OCI-LY7 (cell line): ENCODE data around the gene CASK. TPM values are rescaled to one million over a fixed set of nuclear protein-coding genes. Genes with fewer than 3 reads are reported as not detected.

Experiments used
- BruUV-seq: library from RNA; stranded (reverse); fragments of 400-500 nt; replicated peaks from 2 replicates; lab custom pipeline; 2021; lab: Mats Ljungman, UMichigan
- CTCF ChIA-PET: fragments of 300-600 bp; sonication (Branson Sonifier 250); formaldehyde crosslinking; loops from one replicate; lab custom pipeline; 2022; ENCODE audit warnings: antibody characterized with exemption; ENCODE audit not compliant: unreplicated experiment; lab: Charles Lee
- POLR2A ChIA-PET: fragments of 300-600 bp; sonication (Branson Sonifier 250); formaldehyde crosslinking; loops from one replicate; lab custom pipeline; 2022; ENCODE audit warnings: antibody characterized with exemption; lab: Charles Lee
- DNase-seq: peaks from one replicate; pipeline ENCODE4 v3.0.0-alpha.2; 2015; ENCODE audit warnings: low spot score
- H2AFZ ChIP-seq: fragments of 200-600 bp; sonication (generic), shearing (Covaris generic); 2 replicates; pipeline ENCODE4 v1.6.1; 2014; ENCODE audit warnings: mild to moderate bottlenecking, antibody characterized with exemption, low read length, moderate library complexity
- H3K27ac ChIP-seq: fragments of 200-600 bp; sonication (generic); 2 replicates; pipeline ENCODE4 v1.5.1; 2014; ENCODE audit warnings: mixed run types, low read depth, mild to moderate bottlenecking, moderate library complexity, low read length, inconsistent platforms; ENCODE audit not compliant: poor library complexity, severe bottlenecking
- H3K36me3 ChIP-seq: fragments of 200-600 bp; sonication (generic); 2 replicates; pipeline ENCODE4 v1.6.1; 2014; ENCODE audit warnings: mild to moderate bottlenecking, antibody characterized with exemption, low read length, moderate library complexity, mixed read lengths; ENCODE audit not compliant: insufficient read depth
- H3K4me1 ChIP-seq: fragments of 200-600 bp; sonication (generic); 2 replicates; pipeline ENCODE4 v1.5.1; 2014; ENCODE audit warnings: mild to moderate bottlenecking, low read length; ENCODE audit not compliant: insufficient read depth, poor library complexity, severe bottlenecking
- H3K4me2 ChIP-seq: fragments of 200-600 bp; sonication (generic); 2 replicates; pipeline ENCODE4 v1.6.1; 2014; ENCODE audit warnings: mild to moderate bottlenecking, low read length
- H3K4me3 ChIP-seq: fragments of 200-600 bp; sonication (generic); 2 replicates; pipeline ENCODE4 v1.5.1; 2014; ENCODE audit warnings: mild to moderate bottlenecking, low read depth, low read length; ENCODE audit not compliant: poor library complexity, severe bottlenecking
- H3K79me2 ChIP-seq: fragments of 200-600 bp; sonication (generic); 2 replicates; pipeline ENCODE4 v1.6.1; 2016; ENCODE audit warnings: low read depth, mild to moderate bottlenecking, low read length, moderate library complexity, mixed read lengths; ENCODE audit not compliant: insufficient read depth
- H3K9me2 ChIP-seq: fragments of 200-600 bp; sonication (generic); 2 replicates; pipeline ENCODE4 v1.6.1; 2016; ENCODE audit warnings: mild to moderate bottlenecking, low read length, mixed read lengths; ENCODE audit not compliant: insufficient read depth
- H3K9me3 ChIP-seq: fragments of 200-600 bp; sonication (generic); 2 replicates; pipeline ENCODE4 v1.6.1; 2014; ENCODE audit warnings: mild to moderate bottlenecking, mixed run types, low read length, mixed read lengths
- H4K20me1 ChIP-seq: fragments of 200-600 bp; sonication (generic); 2 replicates; pipeline ENCODE4 v1.6.1; 2014; ENCODE audit warnings: mild to moderate bottlenecking, antibody characterized with exemption, low read length, moderate library complexity, mixed read lengths; ENCODE audit not compliant: insufficient read depth
- CTCF ChIP-seq: fragments of 200-600 bp; sonication (generic); conservative IDR thresholded peaks from 2 replicates; pipeline ENCODE4 v1.5.1; 2014; ENCODE audit warnings: mild to moderate bottlenecking, antibody characterized with exemption, low read length, moderate library complexity, mixed read lengths
- EZH2phosphoT487 ChIP-seq: fragments of 200-600 bp; sonication (generic); IDR thresholded peaks from 2 replicates; pipeline ENCODE4 v1.6.1; 2018; ENCODE audit warnings: low read depth, borderline replicate concordance, mild to moderate bottlenecking, mixed run types, antibody characterized with exemption, low read length, moderate library complexity, mixed read lengths
- intact Hi-C: fragments of 100-400 bp; cut with micrococcal nuclease; formaldehyde crosslinking; loops from one replicate; pipeline ENCODE4 v1.10.0; 2022; ENCODE audit not compliant: unreplicated experiment
- total RNA-seq, 2 experiments: library from RNA; depleted of rRNA in 1 of 2; stranded (reverse); fragments of >200 nt in 1 of 2; shearing (Covaris generic) in 1 of 2; gene quantifications; 2 replicates each; pipeline ENCODE4 v1.2.3, GENCODE V29; 2014 to 2022

The CASK gene
- total RNA-seq, 2 experiments from 2014 or later, result 18.6 to 29.4 TPM

- TF ChIP-seq CTCF, result no peak
- TF ChIP-seq EZH2phosphoT487, result no peak
- Histone ChIP-seq H3K79me2 (peaks cover 1% of the 10 kb centered on the region; the same call in 1 of the 2 replicates), H3K4me2 (no peak overlapping the region), H3K4me3 (no peak overlapping the region), H4K20me1 (no peaks in the 10 kb centered on the region), H3K9me2 (no peaks in the 10 kb centered on the region), H3K9me3 (peaks cover 13% of the 10 kb centered on the region; the same call in 1 of the 2 replicates), H3K36me3 (peaks cover 8% of the 10 kb centered on the region; the same call in 1 of the 2 replicates), H3K27ac (no peak overlapping the region), H2AFZ (no peak overlapping the region), H3K4me1 (no peaks in the 10 kb centered on the region)
- intact Hi-C loops, result no loop called here
- POLR2A ChIA-PET, result interaction anchor here (0.7 kb wide), 2 partner anchors 39 to 399 kb away, joined by 3 to 5 read pairs; no protein-coding TSS in a partner anchor
- BruUV-seq, result no TSS peak
- CTCF ChIA-PET, result no interaction called here
- DNase-seq, result peak; percentile 12
Measured at GRCh38 chrX:41900321-41900720, 23.0 kb downstream of the CASK start.

DNA sequence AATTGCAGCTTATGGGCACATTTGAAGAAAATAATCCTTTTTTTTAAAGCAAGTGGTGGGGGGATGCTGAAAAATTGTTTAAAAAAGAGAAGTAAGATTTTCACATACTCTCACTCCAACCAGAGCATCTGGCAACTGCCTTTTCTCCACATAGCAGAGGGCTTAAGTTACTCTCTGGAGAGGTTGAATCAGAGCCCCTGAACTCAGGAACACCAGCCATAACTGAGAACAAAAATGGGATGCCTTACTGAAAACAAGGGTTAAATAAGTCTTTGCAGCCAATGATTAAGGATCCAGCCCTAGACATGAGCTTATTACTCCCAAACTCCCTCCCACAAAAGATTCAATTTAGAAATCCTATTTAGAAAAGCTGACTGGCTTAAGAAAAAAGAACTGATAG, 27.5 kb downstream of the CASK start:
- Histone ChIP-seq H4K20me1 (no peaks in the 10 kb centered on the region), H3K27ac (no peak overlapping the region), H3K36me3 (peaks cover 8% of the 10 kb centered on the region; the same call in 1 of the 2 replicates), H2AFZ (no peak overlapping the region), H3K4me1 (no peaks in the 10 kb centered on the region), H3K9me2 (no peaks in the 10 kb centered on the region), H3K79me2 (no peaks in the 10 kb centered on the region), H3K4me3 (no peak overlapping the region), H3K4me2 (no peak overlapping the region), H3K9me3 (peaks cover 13% of the 10 kb centered on the region; the same call in 1 of the 2 replicates)
- DNase-seq, result peak; percentile 4
- POLR2A ChIA-PET, result no interaction called here
- TF ChIP-seq CTCF (no peak), EZH2phosphoT487 (no peak)
- BruUV-seq, result no TSS peak
- intact Hi-C loops, result no loop called here
- CTCF ChIA-PET, result no interaction called here

DNA sequence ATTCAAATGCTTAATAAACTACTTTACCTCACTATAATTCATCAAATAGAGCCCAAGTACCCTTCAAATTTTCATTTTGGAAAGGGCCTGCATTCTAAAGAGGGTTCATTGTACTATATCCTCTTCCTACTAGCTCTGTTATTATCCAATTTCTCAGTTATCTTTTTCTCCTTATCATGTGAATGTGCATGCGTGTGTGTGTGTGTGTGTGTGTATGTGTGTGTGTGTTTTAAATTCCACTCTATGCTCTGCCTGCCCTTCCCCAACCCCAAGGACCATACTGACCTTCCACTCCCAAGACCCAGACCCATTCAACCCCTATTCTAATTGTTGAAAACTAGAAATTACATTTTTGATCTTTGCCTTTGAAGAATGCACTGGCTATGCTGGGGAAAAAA, 33.3 kb downstream of the CASK start:
- Histone ChIP-seq H3K9me2 (no peaks in the 10 kb centered on the region), H3K4me3 (no peak overlapping the region), H3K36me3 (peaks cover 8% of the 10 kb centered on the region; the same call in 1 of the 2 replicates), H3K79me2 (no peaks in the 10 kb centered on the region), H3K4me2 (no peak overlapping the region), H3K9me3 (no peaks in the 10 kb centered on the region), H3K27ac (no peak overlapping the region), H4K20me1 (no peaks in the 10 kb centered on the region; the same call in 1 of the 2 replicates), H3K4me1 (no peaks in the 10 kb centered on the region), H2AFZ (no peak overlapping the region)
- no peak for TF ChIP-seq EZH2phosphoT487
- TF ChIP-seq CTCF, result no peak
- no peak for DNase-seq
- no TSS peak for BruUV-seq
- CTCF ChIA-PET, result no interaction called here
- POLR2A ChIA-PET, result interaction anchor here (0.6 kb wide), 1 partner anchor 412 kb away, joined by 3 read pairs; no protein-coding TSS in a partner anchor
- intact Hi-C loops, result no loop called here
